ENCODE data around the gene HELQ.
"Not testable (repeated sequence)": the region's sequence is repeated elsewhere in the genome, so short reads cannot be mapped to it uniquely, and the experiment has no call there.

The HELQ gene

GRCh38 chr4:83440148-83440814, 15.3 kb downstream of the HELQ start:
- DNase-seq (ENCODE audit: low read depth): no peak

DNA sequence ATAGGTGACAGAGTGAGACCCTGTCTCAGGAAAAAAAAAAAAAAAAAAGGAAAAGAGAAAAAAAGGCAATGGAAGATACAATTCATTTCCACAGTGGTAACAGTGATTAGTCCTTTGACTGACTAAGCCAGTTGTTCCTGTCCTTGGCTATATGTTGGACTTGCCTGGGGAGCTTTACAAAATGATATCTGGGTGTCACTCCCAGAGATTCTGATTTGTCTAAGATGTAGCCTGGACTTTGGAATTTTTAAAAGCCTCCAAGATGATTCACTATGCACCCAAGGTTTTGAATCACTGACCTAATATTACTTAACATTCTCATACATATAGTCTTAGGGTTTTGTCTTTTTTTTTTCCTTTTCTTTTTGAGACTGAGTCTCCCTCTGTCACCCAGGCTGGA, 16.9 kb downstream of the HELQ start:
- no peak for DNase-seq (ENCODE audit: low read depth)

DNA sequence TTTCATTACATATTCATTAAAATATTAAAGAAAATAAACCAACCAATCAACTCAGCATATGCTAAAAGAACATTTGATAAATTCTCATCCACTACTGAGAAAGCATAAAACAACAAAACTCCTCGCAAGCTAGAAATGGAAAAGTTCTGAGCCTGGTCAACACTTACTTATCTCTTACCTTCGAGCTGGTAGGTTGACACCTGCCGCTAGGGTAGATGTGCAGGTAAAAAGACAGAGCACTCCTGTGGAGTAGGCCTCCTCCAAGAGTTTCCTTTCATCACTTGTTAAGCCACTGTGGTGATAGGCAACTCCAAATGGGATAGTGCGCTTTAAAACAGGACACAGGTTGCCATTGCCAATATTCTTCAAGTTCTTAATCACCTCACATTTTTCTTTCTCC, 18.9 kb downstream of the HELQ start:
- no peak for DNase-seq (ENCODE audit: low read depth)

DNA sequence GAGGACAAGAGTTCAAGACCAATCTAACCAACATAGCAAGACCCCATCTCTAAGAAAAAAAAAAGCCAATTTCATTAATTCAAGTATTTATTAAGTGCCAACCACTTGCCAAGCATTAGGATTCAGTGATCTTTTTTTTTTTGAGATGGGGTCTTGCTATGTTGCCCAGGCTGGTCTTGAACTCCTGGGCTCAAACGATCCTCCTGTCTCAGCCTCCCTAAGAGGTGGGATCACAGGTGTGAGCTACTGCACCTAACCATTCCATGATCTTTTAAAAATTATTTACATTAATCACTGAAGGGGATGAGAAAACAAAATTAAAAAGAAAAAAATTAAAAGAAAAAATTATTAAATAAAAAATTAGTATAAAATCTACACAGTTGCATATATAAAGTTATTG, 24.4 kb downstream of the HELQ start:
- no peak for DNase-seq (ENCODE audit: low read depth)

DNA sequence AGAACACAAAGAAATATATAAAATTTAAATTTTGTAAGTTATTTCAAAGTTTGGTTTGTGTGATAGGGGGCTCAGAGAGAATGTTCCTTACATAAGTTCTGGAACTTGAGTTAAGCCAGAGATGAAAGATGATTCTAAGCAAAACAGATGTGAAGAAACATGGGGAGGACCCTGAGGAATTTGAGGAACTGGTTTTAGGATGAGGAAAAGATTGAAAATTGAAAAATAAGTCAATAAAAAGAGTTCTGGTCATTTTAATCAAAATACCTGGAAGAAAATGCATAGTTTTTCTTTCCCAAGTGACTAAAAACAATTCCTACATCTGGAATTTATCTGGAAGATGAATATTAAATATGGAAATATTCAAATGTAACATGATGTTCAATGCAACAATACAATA, 37.4 kb downstream of the HELQ start:
- no peak for DNase-seq (ENCODE audit: low read depth)

GRCh38 chr4:83417566-83417965, 38.1 kb downstream of the HELQ start:
- DNase-seq (ENCODE audit: low read depth): no peak

DNA sequence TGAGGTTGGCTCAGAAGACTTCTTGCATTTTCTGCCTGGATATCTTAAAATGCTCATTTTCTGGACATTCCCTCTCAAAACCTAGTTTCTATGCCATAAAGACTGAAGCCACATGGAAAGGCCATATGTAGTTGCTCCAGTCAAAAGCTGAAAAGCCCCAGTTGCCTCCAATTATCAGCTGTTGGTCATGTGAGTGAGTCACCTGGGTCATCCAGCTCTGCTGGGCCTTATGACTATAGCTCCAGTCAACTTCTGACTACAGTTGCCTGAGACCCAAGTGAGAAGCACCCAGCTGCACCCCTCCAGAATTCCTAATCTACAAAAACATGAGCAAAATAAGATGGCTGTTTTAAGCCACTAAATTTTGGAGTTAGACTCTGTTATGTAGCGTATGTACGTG, 41.9 kb downstream of the HELQ start:
- DNase-seq (ENCODE audit: low read depth): no peak

DNA sequence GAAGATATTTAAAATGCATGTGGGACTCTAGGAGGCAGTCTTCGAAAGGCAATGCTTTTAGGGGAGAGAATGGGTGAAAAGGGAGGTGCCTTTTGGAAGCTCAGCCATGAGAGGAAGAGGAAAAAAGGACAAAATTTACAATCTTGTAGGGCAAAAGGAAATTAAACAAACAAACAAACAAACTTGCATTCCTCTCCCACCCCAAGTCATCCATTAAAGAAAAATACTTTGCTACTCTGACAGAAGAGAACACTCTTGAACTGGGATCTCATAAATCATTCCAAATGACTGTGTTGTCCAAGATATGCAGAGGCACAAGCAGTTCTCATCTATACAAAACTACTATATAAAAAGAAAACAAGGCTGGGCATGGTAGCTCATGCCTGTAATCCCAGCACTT, 46.7 kb downstream of the HELQ start:
- no peak for DNase-seq (ENCODE audit: low read depth)

DNA sequence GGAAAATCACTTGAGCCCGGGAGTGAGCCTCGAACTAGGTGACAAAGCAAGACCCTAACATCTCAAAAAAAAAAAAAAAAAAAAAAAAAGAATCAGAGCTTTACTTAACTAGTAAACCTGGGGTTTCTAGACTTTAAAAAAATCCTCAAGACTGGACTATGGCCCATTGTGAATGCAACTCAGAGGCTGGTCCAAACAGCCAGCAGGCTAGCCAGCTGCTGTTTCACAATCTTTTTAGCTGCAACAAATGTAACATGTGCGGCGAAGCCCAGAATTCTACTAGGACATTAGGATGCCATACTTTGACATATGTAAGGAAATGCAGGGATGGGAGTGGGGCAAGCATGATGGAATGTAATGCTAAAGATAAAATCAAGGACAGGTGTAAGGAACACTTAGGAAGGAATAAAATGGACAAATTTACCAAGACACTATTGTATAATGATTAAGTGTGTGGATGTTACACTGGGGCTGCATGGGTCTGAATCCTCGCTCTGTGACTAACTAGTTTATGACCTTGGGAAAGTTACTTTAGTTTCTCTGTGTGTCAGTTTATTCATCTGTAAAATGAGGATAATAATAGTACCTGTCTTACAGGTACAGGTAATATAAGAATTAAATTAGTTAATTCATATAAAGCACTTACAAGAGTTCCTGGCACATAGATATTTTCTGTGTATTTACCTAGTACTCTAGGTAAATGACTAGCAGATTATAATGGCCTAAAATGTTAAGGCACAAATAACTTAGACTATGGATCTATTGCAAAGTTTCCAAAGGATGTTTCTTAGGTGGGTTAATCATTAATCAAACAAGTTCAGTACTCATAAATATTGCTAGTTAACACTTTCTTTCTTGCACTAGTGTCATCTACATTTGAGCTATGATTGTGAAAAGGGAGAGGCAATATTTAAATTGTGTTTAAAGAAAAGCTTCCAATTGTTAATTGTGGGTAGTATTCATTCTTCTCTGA, 49.5 kb downstream of the HELQ start:
- DNase-seq (ENCODE audit: low read depth): no peak

DNA sequence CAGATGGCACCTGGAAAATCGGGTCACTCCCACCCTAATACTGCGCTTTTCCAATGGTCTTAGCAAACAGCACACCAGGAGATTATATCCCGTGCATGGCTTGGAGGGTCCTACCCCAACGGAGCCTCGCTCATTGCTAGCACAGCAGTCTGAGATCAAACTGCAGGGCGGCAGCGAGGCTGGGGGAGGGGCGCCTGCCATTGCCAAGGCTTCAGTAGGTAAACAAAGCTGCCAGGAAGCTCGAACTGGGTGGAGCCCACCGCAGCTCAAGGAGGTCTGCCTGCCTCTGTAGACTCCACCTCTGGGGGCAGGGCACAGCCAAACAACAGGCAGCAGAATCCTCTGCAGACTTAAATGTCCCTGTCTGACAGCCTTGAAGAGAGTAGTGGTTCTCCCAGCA, 57.5 kb downstream of the HELQ start:
- DNase-seq (ENCODE audit: low read depth): not testable (repeated sequence)

DNA sequence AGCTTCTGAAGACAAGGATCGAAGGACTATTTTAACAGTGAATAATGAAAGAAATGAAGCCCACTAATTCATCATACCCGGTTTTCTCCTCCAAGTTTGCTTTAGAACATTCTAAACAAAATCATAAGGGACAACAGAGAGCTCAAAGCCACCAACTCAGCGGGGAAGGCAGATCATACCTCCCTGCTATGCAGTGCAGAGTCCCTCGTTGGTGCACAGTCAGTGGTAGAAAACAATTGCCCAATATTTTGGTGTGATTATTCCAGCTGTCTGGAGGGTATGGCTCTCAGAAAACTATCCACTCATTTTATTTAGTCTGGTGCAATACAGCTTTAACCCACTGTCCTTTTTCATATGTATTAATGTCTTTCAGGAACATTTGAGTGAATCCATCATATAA, 61.7 kb downstream of the HELQ start:
- no peak for DNase-seq (ENCODE audit: low read depth)

DNA sequence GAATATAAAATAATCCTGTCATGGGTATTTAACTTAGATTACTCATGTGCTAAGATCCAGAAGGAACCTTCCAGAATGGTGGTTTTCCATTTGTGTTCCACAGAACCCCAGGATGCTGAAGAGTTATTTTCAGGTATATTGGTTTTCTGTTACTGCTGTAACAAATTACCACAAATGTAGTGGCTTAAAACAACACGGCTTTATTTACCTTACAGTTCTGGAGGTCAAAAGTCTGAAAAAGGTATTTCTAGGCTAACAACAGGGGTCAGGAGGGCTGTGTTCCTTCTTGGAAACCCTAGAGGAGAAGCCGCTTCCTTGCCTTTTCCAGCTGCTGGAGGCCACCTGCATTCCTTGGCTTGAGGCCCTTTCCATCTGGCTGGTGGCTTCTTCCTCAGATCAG, 63.1 kb downstream of the HELQ start:
- no peak for DNase-seq (ENCODE audit: low read depth)

DNA sequence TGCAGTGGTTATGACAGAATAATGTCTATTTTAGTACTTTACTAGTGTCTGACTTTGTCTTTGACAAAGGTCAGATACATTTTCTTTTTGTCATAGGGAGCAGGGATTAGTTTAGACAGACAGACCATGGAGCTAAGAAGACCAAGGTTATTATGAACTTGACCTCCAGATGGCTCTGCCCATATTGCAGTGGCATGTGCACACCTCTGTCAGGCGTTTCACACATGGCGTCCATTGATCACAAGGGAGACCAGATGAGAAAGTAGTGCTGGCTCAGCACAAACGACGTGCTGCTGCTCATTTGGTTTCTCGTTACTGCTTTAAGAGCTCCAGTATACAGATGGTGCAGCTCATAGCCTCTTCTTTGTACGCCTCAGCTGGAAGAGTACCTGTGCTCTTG, 64.7 kb downstream of the HELQ start:
- DNase-seq (ENCODE audit: low read depth): no peak

DNA sequence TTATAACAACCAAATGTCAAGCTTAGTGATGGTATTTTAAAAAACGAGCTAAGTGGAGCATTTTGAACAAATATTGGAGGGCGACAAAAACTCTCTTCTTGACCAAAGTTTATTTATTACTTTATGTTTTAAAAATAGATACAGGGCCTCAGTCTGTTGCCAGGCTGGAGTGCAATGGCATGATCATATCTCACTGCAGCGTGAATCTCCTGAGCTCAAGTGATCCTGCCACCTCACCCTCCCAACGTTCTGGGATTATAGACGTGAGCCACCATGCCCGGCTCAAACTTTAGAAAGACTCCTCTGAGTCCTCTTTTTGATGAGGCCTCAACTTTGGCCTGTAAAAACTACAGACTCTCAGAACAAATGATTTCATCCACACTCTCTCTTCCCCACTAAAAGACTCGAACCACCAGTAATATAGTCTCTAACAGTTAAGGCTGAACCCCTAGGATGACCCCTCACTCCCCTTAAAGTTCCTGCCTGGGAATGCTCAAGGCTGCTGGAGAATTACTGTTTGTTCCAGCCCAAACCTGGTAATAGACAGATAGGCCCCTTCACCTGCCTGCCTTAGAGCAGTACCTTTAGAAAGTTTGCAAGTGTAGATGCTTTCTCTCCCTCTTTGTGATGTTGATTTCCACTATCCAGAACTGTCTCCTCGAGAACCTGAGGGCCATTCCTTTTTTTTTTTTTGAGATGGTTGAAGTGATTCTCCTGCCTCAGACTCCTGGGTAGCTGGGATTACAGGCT, 65.7 kb downstream of the HELQ start:
- DNase-seq (ENCODE audit: low read depth): no peak

DNA sequence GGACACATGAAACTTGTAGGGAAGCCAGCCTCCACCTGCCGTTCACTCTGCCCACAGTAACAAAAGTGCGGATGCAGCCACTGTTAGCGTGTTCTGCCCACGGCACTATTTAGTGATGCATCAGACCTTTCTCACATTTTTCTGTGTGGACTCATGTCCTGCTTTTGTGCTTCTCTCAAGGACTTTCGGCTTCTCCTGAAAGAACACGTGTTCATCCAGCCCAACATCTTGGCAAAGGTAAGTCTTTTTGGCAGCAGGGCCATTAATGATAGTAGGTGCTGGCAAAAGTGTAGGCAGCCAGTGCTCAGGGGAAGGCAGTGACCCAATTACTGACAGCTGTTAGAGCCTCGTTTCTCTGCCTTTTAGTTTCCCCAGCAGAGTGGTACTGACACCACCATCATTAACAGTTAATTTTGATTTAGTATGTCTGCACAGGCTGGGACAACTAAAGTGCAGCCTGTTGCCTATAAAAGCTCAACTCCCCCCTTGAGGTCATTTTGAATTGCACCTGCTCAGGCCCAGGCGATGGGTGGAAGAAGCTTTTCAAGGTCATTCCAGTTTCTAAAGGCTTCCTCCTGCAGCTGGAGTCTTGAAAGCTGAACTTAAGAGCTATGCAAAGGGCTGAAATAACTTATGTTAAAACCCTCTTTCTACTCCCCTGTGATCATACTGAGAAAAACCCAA, 66.4 kb downstream of the HELQ start:
- no peak for DNase-seq (ENCODE audit: low read depth)

GRCh38 chr4:83388313-83388676, 67.3 kb downstream of the HELQ start:
- DNase-seq (ENCODE audit: low read depth): no peak

DNA sequence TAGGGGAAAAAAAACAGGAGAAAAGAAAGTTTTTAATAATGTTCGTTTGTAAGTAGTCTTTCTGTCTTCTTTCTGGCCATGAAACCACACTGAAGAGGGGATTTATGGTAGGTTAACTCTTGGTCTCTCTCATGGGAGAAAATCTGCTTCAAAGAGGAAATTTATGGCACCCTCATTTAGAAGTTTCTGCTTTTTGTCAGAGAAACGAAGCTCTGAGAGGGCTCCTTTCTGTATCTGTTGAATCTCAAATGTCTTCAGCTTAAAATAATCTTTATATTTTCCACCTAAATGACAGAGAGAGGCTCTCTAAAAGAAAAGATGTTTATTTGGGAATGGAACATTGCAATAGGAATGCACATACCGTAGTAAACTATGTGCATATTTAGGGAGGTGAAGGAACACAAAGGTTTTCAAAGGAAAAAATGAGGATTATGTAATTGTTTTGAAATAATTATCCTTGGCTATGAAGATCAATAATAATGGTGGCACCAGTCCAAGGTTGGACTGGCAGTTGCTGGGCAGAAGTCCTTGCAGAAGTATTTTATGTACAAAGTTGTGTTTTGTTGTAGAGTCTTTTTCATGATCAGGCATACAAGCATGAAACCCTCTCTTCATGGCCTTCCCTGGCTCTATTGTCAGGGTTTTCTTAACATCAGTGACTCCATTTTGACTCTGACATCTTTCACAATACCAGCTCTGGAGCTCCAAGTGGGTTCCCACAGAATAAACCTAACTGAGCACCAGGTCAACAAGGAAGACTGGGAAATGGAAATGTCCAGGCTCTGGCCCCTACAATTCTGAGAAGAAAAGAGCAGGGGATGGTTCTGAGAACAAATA, 67.9 kb downstream of the HELQ start:
- DNase-seq (ENCODE audit: low read depth): no peak

DNA sequence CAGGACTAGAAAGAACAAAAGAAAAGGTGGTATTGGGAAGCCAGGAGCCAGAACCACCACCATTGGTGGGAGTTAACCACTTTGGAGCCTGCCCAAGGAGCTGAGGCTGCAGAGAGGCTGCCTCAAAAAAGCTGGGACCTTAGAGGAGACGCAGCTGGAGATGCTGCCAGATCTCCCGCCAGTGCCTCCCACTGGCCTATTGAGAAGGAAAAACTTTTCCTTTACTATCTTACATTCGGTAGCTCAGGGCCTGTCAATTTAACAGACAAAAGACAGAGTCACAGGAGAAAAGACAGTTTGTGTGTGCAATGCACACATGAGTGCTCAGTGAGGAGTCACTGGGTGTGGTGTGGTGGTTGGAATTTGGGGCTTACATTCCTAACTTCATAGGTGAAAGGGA, 68.6 kb downstream of the HELQ start:
- DNase-seq (ENCODE audit: low read depth): no peak

DNA sequence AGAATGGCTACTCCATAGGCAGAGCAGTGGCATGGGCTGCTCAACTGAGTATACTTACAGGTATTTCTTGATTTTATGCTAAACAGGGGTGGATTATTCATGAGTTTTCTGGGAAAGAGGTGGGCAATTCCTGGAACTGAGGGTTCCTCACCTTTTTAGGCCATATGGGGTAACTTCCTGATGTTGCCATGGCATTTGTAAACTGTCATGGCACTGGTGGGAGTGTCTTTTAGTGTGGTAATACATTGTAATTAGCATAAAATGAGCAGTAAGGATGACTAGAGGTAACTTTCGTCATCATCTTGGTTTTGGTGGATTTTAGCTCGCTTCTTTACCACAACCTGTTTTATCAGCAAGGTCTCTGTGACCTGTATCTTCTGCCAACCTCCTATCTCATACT, 72.8 kb downstream of the HELQ start:
- DNase-seq (ENCODE audit: low read depth): no peak

DNA sequence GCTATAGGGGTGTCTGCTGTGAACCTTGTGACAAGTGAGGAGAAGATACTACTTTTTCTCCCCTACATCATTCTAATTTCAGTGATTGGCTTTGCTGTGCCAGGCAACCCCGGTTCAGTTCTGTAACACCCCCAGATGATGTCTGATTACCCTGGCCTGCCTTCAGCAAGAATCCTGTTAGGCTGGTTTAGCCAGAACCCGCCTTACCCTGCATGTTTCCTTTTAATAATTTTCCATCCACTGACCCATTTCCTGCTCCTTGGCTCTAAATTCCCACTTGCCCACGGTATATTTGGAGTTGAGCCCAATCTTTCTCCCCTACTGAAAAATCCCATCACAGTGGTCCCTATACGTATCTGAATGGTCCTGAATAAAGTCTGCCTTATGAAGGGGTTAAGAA, 74.5 kb downstream of the HELQ start:
- DNase-seq (ENCODE audit: low read depth): no peak

DNA sequence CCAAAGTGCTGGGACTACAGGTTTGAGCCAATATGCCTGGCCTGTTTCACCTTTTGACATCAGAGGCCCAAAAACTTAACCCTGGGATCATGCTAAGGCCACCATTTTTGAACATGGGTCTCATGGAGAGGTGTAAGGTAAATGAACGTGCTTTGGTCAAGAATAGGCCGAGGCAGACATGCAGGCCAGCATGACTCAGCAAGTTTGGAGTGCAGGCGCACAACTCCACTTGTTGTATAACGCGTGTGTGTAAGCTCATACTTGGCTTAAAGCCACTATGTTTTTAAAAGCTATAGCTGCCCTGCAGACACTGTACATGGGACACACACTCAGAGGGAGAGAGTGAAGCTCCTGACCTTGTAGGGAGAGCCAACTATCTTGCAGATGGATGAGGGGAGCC, 77.2 kb downstream of the HELQ start:
- no peak for DNase-seq (ENCODE audit: low read depth)

Measured in activated T-cell treated with anti-CD3 and anti-CD28 coated beads for 48 hours (primary cell).